AG09319 (cell line): ENCODE results near the gene SLC39A11.

Experiments
- DNase-seq: peaks from one replicate; pipeline ENCODE4 v3.0.0-alpha.2; 2010; ENCODE audit warnings: low read depth; ENCODE audit errors: extremely low read depth
- CTCF ChIP-seq: IDR thresholded peaks from 2 replicates; pipeline ENCODE4 v1.5.1; 2011; ENCODE audit warnings: low read depth, mild to moderate bottlenecking, inconsistent platforms, low read length, moderate library complexity

SLC39A11 gene

GRCh38 chr17:72865954-72866353 is 226.5 kb downstream of the SLC39A11 start:
- no peak for TF ChIP-seq CTCF
- no peak for DNase-seq

GRCh38 chr17:72863526-72864211 is 228.8 kb downstream of the SLC39A11 start:
- TF ChIP-seq CTCF: no peak
- no peak for DNase-seq

- TF ChIP-seq CTCF: no peak
- DNase-seq: no peak
Observed at GRCh38 chr17:72862276-72862999, 230.1 kb downstream of the SLC39A11 start.

GRCh38 chr17:72861811-72862210 is 230.7 kb downstream of the SLC39A11 start:
- no peak for DNase-seq
- TF ChIP-seq CTCF: no peak

- TF ChIP-seq CTCF: no peak
- no peak for DNase-seq
Observed at GRCh38 chr17:72860778-72861177, 231.7 kb downstream of the SLC39A11 start.

GRCh38 chr17:72858826-72859495 is 233.5 kb downstream of the SLC39A11 start:
- no peak for DNase-seq
- TF ChIP-seq CTCF: no peak
